Measurements from ENCODE around the gene TMEM141. TPM values are rescaled to one million over a fixed set of nuclear protein-coding genes. Genes with fewer than 3 reads are reported as not detected.

The TMEM141 gene
- total and polyA plus RNA-seq, 10 of the 15 experiments (the other 5 are each of a cell fraction or from before 2014, with no cell fraction given), result 7.8 to 48.6 (median 34.4) TPM

- CTCF ChIA-PET, result interaction anchor here (0.6 to 1.8 kb wide), 9 partner anchors 9 to 325 kb away, joined by 3 to 7 read pairs (median 4); partner anchors contain the start of gene LCN8
- Histone ChIP-seq H2AFZ (ENCODE audit: control insufficient read depth, low read depth, low read length) (peak overlapping the region; percentile 44), H4K20me1 (ENCODE audit: control insufficient read depth, insufficient read depth) (no peaks in the 10 kb centered on the region), H3K4me2 (ENCODE audit: control insufficient read depth, insufficient read depth) (peak overlapping the region; percentile 79), H3K27me3 (replicated peaks in 1 of 2; ENCODE audit: control insufficient read depth in 2 of 2, insufficient read depth in 2 of 2, low read length in 1 of 2) (peaks cover 0 to 8% of the 10 kb centered on the region in 2 experiments; a peak in 3 of 4 replicates), H3K27ac (ENCODE audit: control insufficient read depth, insufficient read depth) (no peak overlapping the region), H3K9ac (ENCODE audit: control insufficient read depth, insufficient read depth, low read length) (no peak overlapping the region), H3K36me3 (ENCODE audit: control insufficient read depth in 2 of 2, insufficient read depth in 2 of 2, low read length in 1 of 2) (no peaks in the 10 kb centered on the region), H3K4me3 (peak overlapping the region; percentile 33; the same call in 1 of the 2 replicates), H3K79me2 (ENCODE audit: control insufficient read depth, insufficient read depth, low read length) (no peaks in the 10 kb centered on the region), H3K9me3 (replicated peaks; ENCODE audit: control insufficient read depth, insufficient read depth, low read length) (no peaks in the 10 kb centered on the region), H3K4me1 (ENCODE audit: control insufficient read depth, insufficient read depth, low read length) (peaks cover 15% of the 10 kb centered on the region)
- DNase-seq (ENCODE audit: low read depth, low spot score), result no peak
- 5% methylated on average over 31 of the region's 32 CpGs for WGBS (ENCODE audit: insufficient coverage, insufficient replicate concordance, low lambda C conversion rate, missing lambda C conversion rate)
- SMC1A ChIA-PET (ENCODE audit: uncharacterized antibody, unreplicated experiment), result interaction anchor here (1.0 to 2.2 kb wide), 3 partner anchors 15 to 41 kb away, joined by 3 to 7 read pairs (median 3); no protein-coding TSS in a partner anchor
- FAIRE-seq, result no peak
- intact Hi-C loops (cut with micrococcal nuclease; ENCODE audit: unreplicated experiment) (no loop called here), in situ Hi-C loops (cut with MboI) (no loop called here)
- RAD21 ChIA-PET (ENCODE audit: unreplicated experiment), result interaction anchor here (0.7 to 0.9 kb wide), 5 partner anchors 12 to 293 kb away, joined by 3 to 5 read pairs (median 3); no protein-coding TSS in a partner anchor
- peak; percentile 78 for ATAC-seq
- BruUV-seq (replicated peaks), result no TSS peak
- POLR2A ChIA-PET, result interaction anchor here (0.6 to 2.3 kb wide), 6 partner anchors 13 to 784 kb away, joined by 3 to 15 read pairs (median 3); partner anchors contain the start of gene AGPAT2
- TF ChIP-seq NBN (IDR thresholded peaks at IDR 0.05), result 0 out of 2 replicates have a peak, but pooled peaks have one; percentile 37
- no peak for TF ChIP-seq ZNF622 (IDR thresholded peaks at IDR 0.05)
- no peak for TF ChIP-seq KLF5 (IDR thresholded peaks at IDR 0.05; ENCODE audit: partially characterized antibody)
- no peak for TF ChIP-seq MXI1 (IDR thresholded peaks at IDR 0.05; ENCODE audit: low read depth, low read length)
- TF ChIP-seq DPF2 (IDR thresholded peaks at IDR 0.05), result peak; percentile 76
- no peak for TF ChIP-seq HDAC2 (IDR thresholded peaks at IDR 0.05)
- no peak for TF ChIP-seq E2F4 (IDR thresholded peaks at IDR 0.05; ENCODE audit: low read depth, low read length)
- TF ChIP-seq CBX5 (IDR thresholded peaks at IDR 0.05; ENCODE audit: low read depth), result no peak
- peak; percentile 89 for TF ChIP-seq HSF1 (IDR thresholded peaks at IDR 0.05; ENCODE audit: low read depth, low read length)
- peak; percentile 72; the same call in 1 of the 2 replicates for TF ChIP-seq RFX5 (IDR thresholded peaks at IDR 0.05; ENCODE audit: low read depth, low read length)
- TF ChIP-seq EED (IDR thresholded peaks at IDR 0.05; ENCODE audit: low read depth), result 0 out of 2 replicates have a peak, but pooled peaks have one; percentile 7
- no peak for TF ChIP-seq ZBED1 (IDR thresholded peaks at IDR 0.05; ENCODE audit: borderline replicate concordance)
- TF ChIP-seq IKZF1 (conservative IDR thresholded peaks at IDR 0.05), result peak; percentile 76
- TF ChIP-seq GATAD2B (conservative IDR thresholded peaks at IDR 0.05; ENCODE audit: low read depth), result peak; percentile 55; the same call in 1 of the 2 replicates
- TF ChIP-seq ZNF207 (IDR thresholded peaks at IDR 0.05; ENCODE audit: borderline replicate concordance), result no peak
- peak; percentile 14; the same call in 1 of the 2 replicates for TF ChIP-seq RUNX3 (IDR thresholded peaks at IDR 0.05; ENCODE audit: low read length)
- peak in 1 of 2 experiments; percentile 94; a peak in 2 of 3 replicates for TF ChIP-seq EGR1 (IDR thresholded peaks at IDR 0.05; ENCODE audit: borderline replicate concordance in 1 of 2, low read depth in 2 of 2, low read length in 2 of 2)
- no peak for TF ChIP-seq NKRF (conservative IDR thresholded peaks at IDR 0.05)
Measured at GRCh38 chr9:136741883-136742571, 49.1 kb upstream of the TMEM141 start.
